HFFc6 (cell line): ENCODE results near the gene SFXN1. TPM values are rescaled to one million over a fixed set of nuclear protein-coding genes. Genes with fewer than 3 reads are reported as not detected.

Experiments
- DNase-seq: peaks from one replicate; pipeline ENCODE4 v3.0.0-alpha.2; 2018
- H3K27ac Mint-ChIP-seq: 2 replicates; pipeline ENCODE4 v1.8.0; 2020; ENCODE audit warnings: mild to moderate bottlenecking, mixed read lengths
- H3K27me3 Mint-ChIP-seq: 2 replicates; pipeline ENCODE4 v1.8.0; 2021; ENCODE audit warnings: mild to moderate bottlenecking, moderate library complexity, mixed read lengths; ENCODE audit not compliant: insufficient read depth
- H3K36me3 Mint-ChIP-seq: 2 replicates; pipeline ENCODE4 v1.8.0; 2021; ENCODE audit warnings: low read depth, mixed read lengths
- H3K4me1 Mint-ChIP-seq: 2 replicates; pipeline ENCODE4 v1.8.0; 2020; ENCODE audit warnings: low read depth, mixed read lengths
- H3K4me3 Mint-ChIP-seq: 2 replicates; pipeline ENCODE4 v1.8.0; 2020; ENCODE audit warnings: mild to moderate bottlenecking, moderate library complexity, mixed read lengths
- H3K9me3 Mint-ChIP-seq: 2 replicates; pipeline ENCODE4 v1.8.0; 2020; ENCODE audit warnings: mild to moderate bottlenecking, mixed read lengths
- long read RNA-seq: library from polyadenylated mRNA; unstranded; transcript quantifications from one replicate; pipeline ENCODE4 v2.0.0, GENCODE V29; 2019
- total RNA-seq, 6 experiments: library from RNA; stranded (reverse); fragmentation: NEBNext Ultra II Directional; extraction: Animal tissue kit (Norgen Biotek cat#: 25700); gene quantifications; 2 replicates in 1 of 6; 3 replicates in 5 of 6; pipeline ENCODE4 v1.2.3, GENCODE V29; 2021
- TF ChIP-seq, protein P1 (sequence below): fragments of 200-600 bp; sonication (generic); IDR thresholded peaks from 2 replicates; pipeline ENCODE4 v1.5.0; 2021; ENCODE audit warnings: antibody characterized with exemption, mild to moderate bottlenecking

SFXN1 gene, protein sequence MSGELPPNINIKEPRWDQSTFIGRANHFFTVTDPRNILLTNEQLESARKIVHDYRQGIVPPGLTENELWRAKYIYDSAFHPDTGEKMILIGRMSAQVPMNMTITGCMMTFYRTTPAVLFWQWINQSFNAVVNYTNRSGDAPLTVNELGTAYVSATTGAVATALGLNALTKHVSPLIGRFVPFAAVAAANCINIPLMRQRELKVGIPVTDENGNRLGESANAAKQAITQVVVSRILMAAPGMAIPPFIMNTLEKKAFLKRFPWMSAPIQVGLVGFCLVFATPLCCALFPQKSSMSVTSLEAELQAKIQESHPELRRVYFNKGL
- 10 to 100 TPM; 60.8 to 83.0 (median 74.6) TPM for total RNA-seq
- long read RNA-seq, full-length matches to known transcripts = 44 of 74 reads
- long read RNA-seq, partial matches to known transcripts = 9 of 74 reads
- long read RNA-seq, other reads (novel, unspliced or antisense) = 21 of 74 reads

DNA sequence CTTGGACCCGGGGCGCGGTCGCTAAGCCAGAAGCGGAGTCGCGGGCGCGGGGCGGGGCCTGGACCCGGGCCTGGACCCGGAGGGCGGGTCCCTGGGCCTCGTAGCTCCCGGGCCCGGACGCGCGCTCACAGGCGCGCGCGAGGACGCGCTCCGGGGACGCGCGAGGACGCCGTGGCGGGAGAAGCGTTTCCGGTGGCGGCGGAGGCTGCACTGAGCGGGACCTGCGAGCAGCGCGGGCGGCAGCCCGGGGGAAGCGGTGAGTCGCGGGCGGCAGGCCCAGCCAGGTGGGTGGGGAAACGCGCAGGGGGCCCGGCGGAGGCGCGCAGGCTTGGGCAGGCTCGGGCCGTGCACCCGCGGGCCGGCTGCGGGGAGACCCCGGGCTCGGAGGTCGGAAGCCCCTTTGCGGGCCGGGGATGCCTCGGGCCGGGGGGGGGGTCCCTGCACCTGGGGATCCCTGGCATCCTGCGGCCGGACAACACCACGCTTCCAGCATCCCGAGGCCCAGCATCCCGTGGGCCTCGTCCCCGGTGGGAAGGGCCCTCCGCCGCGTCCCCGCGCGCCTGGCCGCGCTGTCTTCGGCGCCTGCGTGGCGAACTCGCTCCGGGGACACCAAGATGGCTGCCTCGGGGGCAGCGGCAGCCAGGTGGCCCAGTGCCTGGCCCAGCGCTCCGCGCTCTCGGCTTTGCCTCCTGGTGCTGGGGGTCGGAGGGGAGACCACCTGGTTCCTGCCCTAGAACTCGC lies at the start of gene SFXN1:
SFXN1 (plus strand) TSS at position 177 of the 741 bp plus-strand sequence. CDS start 13,544 bp downstream, outside the sequence.
- DNase-seq = peak; percentile 31
- H3K9me3 Mint-ChIP-seq = no peaks in the 10 kb centered on the region

DNA sequence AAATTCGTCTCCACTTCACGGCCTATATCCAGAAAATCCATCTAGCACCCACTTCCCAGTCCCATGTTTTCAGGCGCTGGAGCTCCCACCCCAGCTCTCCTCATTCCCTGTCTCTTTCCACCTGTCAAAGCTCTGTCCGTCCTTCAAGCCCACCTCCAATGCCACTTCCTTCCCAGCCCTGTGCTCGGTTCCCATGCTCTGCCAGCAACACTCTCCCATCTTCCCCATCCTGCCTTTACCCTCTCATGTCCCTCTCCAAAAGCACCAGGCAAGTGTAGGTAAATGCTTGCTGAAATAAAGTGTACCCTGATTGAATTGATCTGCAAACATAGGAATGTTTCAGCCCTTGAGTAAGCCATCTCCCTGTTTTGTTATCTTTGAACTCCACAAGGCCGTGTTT lies 43.6 kb upstream of the SFXN1 start:
- H3K36me3 Mint-ChIP-seq = no peaks in the 10 kb centered on the region; the same call in 1 of the 2 replicates
- H3K9me3 Mint-ChIP-seq = no peaks in the 10 kb centered on the region; the same call in 1 of the 2 replicates
- H3K27ac Mint-ChIP-seq = no peak overlapping the region
- no peaks in the 10 kb centered on the region for H3K27me3 Mint-ChIP-seq
- TF ChIP-seq, protein P1, sequence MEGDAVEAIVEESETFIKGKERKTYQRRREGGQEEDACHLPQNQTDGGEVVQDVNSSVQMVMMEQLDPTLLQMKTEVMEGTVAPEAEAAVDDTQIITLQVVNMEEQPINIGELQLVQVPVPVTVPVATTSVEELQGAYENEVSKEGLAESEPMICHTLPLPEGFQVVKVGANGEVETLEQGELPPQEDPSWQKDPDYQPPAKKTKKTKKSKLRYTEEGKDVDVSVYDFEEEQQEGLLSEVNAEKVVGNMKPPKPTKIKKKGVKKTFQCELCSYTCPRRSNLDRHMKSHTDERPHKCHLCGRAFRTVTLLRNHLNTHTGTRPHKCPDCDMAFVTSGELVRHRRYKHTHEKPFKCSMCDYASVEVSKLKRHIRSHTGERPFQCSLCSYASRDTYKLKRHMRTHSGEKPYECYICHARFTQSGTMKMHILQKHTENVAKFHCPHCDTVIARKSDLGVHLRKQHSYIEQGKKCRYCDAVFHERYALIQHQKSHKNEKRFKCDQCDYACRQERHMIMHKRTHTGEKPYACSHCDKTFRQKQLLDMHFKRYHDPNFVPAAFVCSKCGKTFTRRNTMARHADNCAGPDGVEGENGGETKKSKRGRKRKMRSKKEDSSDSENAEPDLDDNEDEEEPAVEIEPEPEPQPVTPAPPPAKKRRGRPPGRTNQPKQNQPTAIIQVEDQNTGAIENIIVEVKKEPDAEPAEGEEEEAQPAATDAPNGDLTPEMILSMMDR = no peak
- no peak for DNase-seq
- no peak overlapping the region for H3K4me3 Mint-ChIP-seq
- H3K4me1 Mint-ChIP-seq = no peaks in the 10 kb centered on the region

More for the DNA sequence above, at the start of gene SFXN1:
- Mint-ChIP-seq H3K4me3 (peak within 1 kb of the TSS; percentile 96), H3K27me3 (peaks cover 3% of the 10 kb centered on the region; the same call in 1 of the 2 replicates), H3K4me1 (peaks cover 21% of the 10 kb centered on the region), H3K36me3 (peaks cover 31% of the 10 kb centered on the region), H3K27ac (peak within 1 kb of the TSS; percentile 86)
- TF ChIP-seq, protein P1 = no peak

DNA sequence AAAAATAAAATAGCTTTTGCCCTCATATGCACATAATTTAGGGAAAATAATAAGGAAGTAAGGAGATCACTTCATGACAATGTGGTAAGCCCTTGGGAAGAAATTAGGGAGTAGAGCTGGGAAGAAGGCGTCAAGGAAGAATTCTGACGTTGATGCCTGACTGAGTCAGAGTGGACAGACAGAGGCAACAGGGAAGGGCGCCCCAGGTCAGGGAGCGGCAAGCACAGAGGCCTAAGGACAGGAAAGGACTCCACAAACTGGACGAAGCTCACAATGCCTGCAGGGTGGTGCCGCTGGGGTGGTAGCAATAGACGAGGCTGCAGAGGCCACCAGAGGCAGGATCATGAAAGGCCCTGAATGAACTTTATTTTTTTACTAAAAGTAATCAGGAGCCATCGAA lies 42.0 kb upstream of the SFXN1 start:
- TF ChIP-seq, protein P1 = no peak
- H3K4me1 Mint-ChIP-seq = no peaks in the 10 kb centered on the region
- DNase-seq = no peak
- H3K9me3 Mint-ChIP-seq = no peaks in the 10 kb centered on the region
- H3K27ac Mint-ChIP-seq = no peak overlapping the region
- no peaks in the 10 kb centered on the region for H3K36me3 Mint-ChIP-seq
- no peaks in the 10 kb centered on the region; the same call in 1 of the 2 replicates for H3K27me3 Mint-ChIP-seq
- H3K4me3 Mint-ChIP-seq = no peak overlapping the region

DNA sequence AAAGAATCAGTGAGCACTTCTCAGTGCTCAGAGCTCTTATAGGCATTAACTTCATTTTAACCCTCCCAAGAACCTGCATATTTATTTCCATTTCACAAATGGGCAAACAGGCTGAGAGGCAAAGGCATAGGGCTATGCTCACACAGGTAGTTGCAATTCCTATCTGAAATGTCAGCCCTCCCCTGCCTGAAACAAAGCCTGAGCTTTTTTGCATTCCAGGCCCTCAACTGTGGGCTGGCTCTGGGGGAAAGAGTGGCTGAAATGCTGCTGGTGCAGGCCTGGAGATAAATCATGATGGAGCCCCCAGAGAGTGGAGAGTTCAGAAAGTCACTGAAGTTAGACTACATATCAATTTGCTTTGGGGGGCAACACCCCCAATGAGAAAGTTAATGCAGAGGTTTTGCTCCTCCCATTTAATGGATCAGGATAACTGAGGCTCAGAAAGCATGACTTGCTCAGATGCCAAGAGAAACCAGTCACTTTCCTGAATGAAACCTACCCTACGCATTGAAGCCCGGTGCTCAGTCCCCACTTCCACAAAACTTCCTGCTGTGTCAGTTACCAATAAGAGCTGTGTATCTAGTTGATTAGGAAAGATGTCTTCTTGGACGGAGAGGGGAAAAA lies 40.0 kb upstream of the SFXN1 start:
- Mint-ChIP-seq H3K36me3 (no peaks in the 10 kb centered on the region), H3K27ac (no peak overlapping the region), H3K4me1 (no peaks in the 10 kb centered on the region), H3K9me3 (no peaks in the 10 kb centered on the region), H3K4me3 (no peak overlapping the region), H3K27me3 (peaks cover 9% of the 10 kb centered on the region; the same call in 1 of the 2 replicates)
- TF ChIP-seq, protein P1 = no peak
- DNase-seq = no peak

DNA sequence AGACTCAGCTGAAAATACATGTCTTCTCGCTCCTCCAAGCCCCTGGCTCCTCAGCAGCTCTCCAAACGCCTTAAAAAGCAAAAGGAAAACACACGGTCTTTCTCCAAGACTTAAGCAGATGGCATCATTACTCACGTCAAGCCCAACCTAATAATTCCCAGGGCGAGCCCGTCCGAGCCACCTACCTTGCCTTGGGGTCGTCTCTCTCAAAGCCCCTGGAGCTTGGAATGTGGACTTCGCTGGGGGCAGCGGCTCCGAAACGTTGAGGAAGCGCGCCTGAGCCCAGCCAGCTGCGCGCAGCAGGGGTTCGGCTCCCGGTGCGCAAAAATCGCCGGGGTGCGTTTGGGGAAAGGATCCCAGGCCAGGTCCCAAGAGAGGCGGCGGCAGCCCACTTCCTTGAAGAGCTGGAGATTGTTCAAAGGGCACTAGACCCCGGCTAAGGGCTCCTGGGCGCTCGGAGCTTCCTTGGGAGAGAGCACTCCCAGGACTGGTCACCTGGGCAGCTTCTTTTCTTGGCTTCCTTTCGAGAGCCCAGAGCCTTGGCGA lies 34.8 kb upstream of the SFXN1 start:
- no peaks in the 10 kb centered on the region for H3K9me3 Mint-ChIP-seq
- H3K27me3 Mint-ChIP-seq = peaks cover 16% of the 10 kb centered on the region; the same call in 1 of the 2 replicates
- TF ChIP-seq, protein P1 = no peak

More for the DNA sequence above, 34.8 kb upstream of the SFXN1 start:
- H3K36me3 Mint-ChIP-seq = no peaks in the 10 kb centered on the region
- no peak overlapping the region for H3K4me3 Mint-ChIP-seq
- H3K27ac Mint-ChIP-seq = no peak overlapping the region
- no peak for DNase-seq
- H3K4me1 Mint-ChIP-seq = peaks cover 4% of the 10 kb centered on the region; the same call in 1 of the 2 replicates
